ENCODE results near the gene KLK14.

KLK14 gene

GRCh38 chr19:51034704-51035103 is 48.0 kb downstream of the KLK14 start, which contains the start of gene KLK12:
KLK12 (minus strand) TSS chr19:51035002; CDS start chr19:51034621, 381 bp downstream.
- no peak for ATAC-seq

- no peak for ATAC-seq
Observed at GRCh38 chr19:51031880-51032225, 50.8 kb downstream of the KLK14 start.

- ATAC-seq, result no peak
Observed at GRCh38 chr19:51031220-51031879, 51.3 kb downstream of the KLK14 start.

GRCh38 chr19:51030631-51031030 is 52.1 kb downstream of the KLK14 start:
- ATAC-seq, result no peak

- no peak for ATAC-seq
Observed at GRCh38 chr19:51029718-51030117, 53.0 kb downstream of the KLK14 start.

Measured in activated CD4-positive, CD25-positive, alpha-beta regulatory T cell treated with anti-CD3 and anti-CD28 coated beads, Interleukin-2, amount 50 U/mL, for 24 hours (primary cell).